Ovary (tissue), 9 donors: ENCODE data around the gene HSPA4L. TPM values are rescaled to one million over a fixed set of nuclear protein-coding genes. Genes with fewer than 3 reads are reported as not detected.

Experiments used
- DNase-seq, 5 donors: peaks; one replicate each; pipeline ENCODE4 v3.0.0-alpha.2; 2019 to 2020
- H3K27ac ChIP-seq, 2 donors: fragments of 200-600 bp; one replicate each; pipeline versions ENCODE4 v1.5.1 to v1.8.0; 2019 to 2022
- H3K27me3 ChIP-seq: fragments of 200-600 bp; one replicate; pipeline ENCODE4 v1.8.0; 2022
- H3K36me3 ChIP-seq: fragments of 200-600 bp; sonication (generic); one replicate; pipeline ENCODE4 v1.5.1; 2019
- H3K4me1 ChIP-seq: one replicate; pipeline ENCODE4 v1.8.1; 2013; ENCODE audit warnings: mild to moderate bottlenecking, moderate library complexity; ENCODE audit not compliant: insufficient read depth
- H3K4me3 ChIP-seq: fragments of 200-600 bp; sonication (generic); one replicate; pipeline ENCODE4 v1.5.1; 2017
- H3K9me3 ChIP-seq, 2 donors: fragments of 200-600 bp in 1 of 2; sonication (generic) in 1 of 2; one replicate each; pipeline versions ENCODE4 v1.5.1 to v1.8.1; 2013 to 2019; ENCODE audit warnings: mild to moderate bottlenecking in 1 of 2, moderate library complexity in 1 of 2
- CTCF ChIP-seq, 3 donors: fragments of 450-650 bp in 2 of 3; fragments of 200-600 bp in 1 of 3; IDR thresholded peaks; one replicate each; pipeline versions ENCODE4 v1.5.1 to v1.8.0; 2016 to 2022; ENCODE audit warnings: antibody characterized with exemption in 3 of 3, mild to moderate bottlenecking in 1 of 3
- EP300 ChIP-seq: sonication (generic); formaldehyde crosslinking; IDR thresholded peaks from one replicate; pipeline ENCODE4 v1.6.1; 2017; ENCODE audit warnings: antibody characterized with exemption
- POLR2A ChIP-seq: fragments of 450-650 bp; IDR thresholded peaks from one replicate; pipeline ENCODE4 v1.6.1; 2017; ENCODE audit warnings: antibody characterized with exemption, mild to moderate bottlenecking, moderate library complexity
- WGBS, 3 donors: extraction: QIAGEN DNeasy Blood & Tissue Kit in 1 of 3; methylation state at CpG; one replicate each; pipeline versions ENCODE4 v1.1.5 to v1.1.7; 2013 to 2017; 5-methylcytosine and 5-hydroxymethylcytosine counted together
- intact Hi-C, 4 donors: fragments of 100-400 bp; cut with DNase I; formaldehyde crosslinking; loops; one replicate each; pipeline versions ENCODE4 v1.11.0 to v1.15.1; 2022 to 2023
- polyA plus RNA-seq, 2 donors: library from polyadenylated mRNA; stranded (reverse); fragments of 200-250 nt in 1 of 2; fragments of 350-450 nt in 1 of 2; fragmentation: Illumina TruSeq in 1 of 2; extraction: RNeasy Lipid Tissue Mini Kit (QIAGEN cat#74804) in 1 of 2; gene quantifications; one replicate each; pipeline ENCODE4 v1.2.3, GENCODE V29; 2013 to 2014
- total RNA-seq, 7 donors: library from RNA; depleted of rRNA in 2 of 7; stranded (reverse); fragments of >200 nt in 2 of 7; fragmentation: NEBNext Ultra II Directional in 3 of 7; extraction: Animal tissue kit (Norgen Biotek cat#: 25700) in 3 of 7; gene quantifications; one replicate each; pipeline versions ENCODE4 v1.1.0 to v1.2.4, GENCODE V29; 2016 to 2023
- donor health status: DM: no; HTN: no; CAD: no; lungs with moderate emphysema.
- donor health status: DM: no; HTN: no; CAD: no.
- donor health status: Bipolar disorder and iron deficiency.
- donor health status: DM: yes; HTN: yes; CAD: no.
- donor health status: DM: no; HTN: no; CAD: no.
- donor health status: DM: yes; HTN: yes; CAD: no.

HSPA4L gene
- total and polyA plus RNA-seq, 9 donors: 0.63 to 12.6 (median 6.2) TPM

GRCh38 chr4:127880763-127881562 is 98.8 kb downstream of the HSPA4L start, which contains the start of gene PLK4:
TSS of gene PLK4 (plus strand) at chr4:127880893. CDS start at chr4:127881135, 242 bp downstream.
- no peaks in the 10 kb centered on the region for H3K9me3 ChIP-seq

DNA sequence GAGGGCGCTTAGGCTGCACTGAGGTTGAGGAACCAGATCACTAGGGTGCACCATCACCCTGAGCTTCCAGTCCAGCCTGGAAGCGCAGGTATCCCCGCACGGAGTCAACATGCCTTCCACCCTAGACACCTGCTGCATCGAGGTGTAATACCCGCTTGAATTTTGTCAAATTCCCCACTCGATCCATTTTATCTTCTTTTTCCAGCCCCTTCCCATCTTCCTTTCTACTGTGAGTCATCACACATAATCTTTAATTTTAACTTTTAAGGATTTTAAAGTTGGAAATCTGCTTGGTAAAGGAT is 99.4 kb downstream of the HSPA4L start:
- Histone ChIP-seq H3K4me3 (peak overlapping the region; percentile 60), H3K27ac (no peak overlapping the region), H3K27me3 (no peaks in the 10 kb centered on the region), H3K9me3 (no peaks in the 10 kb centered on the region), H3K36me3 (no peaks in the 10 kb centered on the region), H3K4me1 (peaks cover 3% of the 10 kb centered on the region)
- TF ChIP-seq EP300 (no peak), CTCF (IDR thresholded peaks at IDR 0.05) (no peak), POLR2A (no peak)
- DNase-seq: no peak
- WGBS, 3 donors: 1 to 2% (median 1%) methylated on average over 7 of the region's 7 CpGs
- intact Hi-C loops: loop anchor here in 1 of 4 donors (5.0 kb wide), 1 partner anchor 81 kb away; no protein-coding TSS in a partner anchor

More at GRCh38 chr4:127880763-127881562, 98.8 kb downstream of the HSPA4L start, which contains the start of gene PLK4:
- 0% methylated on average over 70 of the region's 70 CpGs for WGBS, 3 donors
- Histone ChIP-seq H3K27ac (peak within 1 kb of the TSS in 1 of 2 donors; percentile 65), H3K27me3 (no peaks in the 10 kb centered on the region), H3K4me3 (peak within 1 kb of the TSS; percentile 60), H3K36me3 (no peaks in the 10 kb centered on the region), H3K4me1 (peaks cover 3% of the 10 kb centered on the region)
- intact Hi-C loops: loop anchor here in 1 of 4 donors (5.0 kb wide), 1 partner anchor 81 kb away; no protein-coding TSS in a partner anchor
- TF ChIP-seq CTCF (IDR thresholded peaks at IDR 0.05) (no peak), EP300 (no peak), POLR2A (no peak)
- DNase-seq: peak; percentile 94 to 96 (median 95)

GRCh38 chr4:127888559-127888958 is 106.4 kb downstream of the HSPA4L start:
- Histone ChIP-seq H3K27ac (no peak overlapping the region), H3K4me1 (no peaks in the 10 kb centered on the region), H3K4me3 (no peak overlapping the region), H3K9me3 (no peaks in the 10 kb centered on the region), H3K27me3 (no peaks in the 10 kb centered on the region), H3K36me3 (no peaks in the 10 kb centered on the region)
- TF ChIP-seq CTCF (IDR thresholded peaks at IDR 0.05) (no peak), EP300 (no peak), POLR2A (no peak)
- DNase-seq: no peak
- intact Hi-C loops: no loop called here
- 70 to 87% (median 78%) methylated on average over 1 of the region's 1 CpG for WGBS, 3 donors

- 72 to 76% (median 75%) methylated on average over 3 of the region's 3 CpGs for WGBS, 3 donors
- no peaks in the 10 kb centered on the region for H3K4me1 ChIP-seq
- no peaks in the 10 kb centered on the region for H3K27me3 ChIP-seq
- H3K4me3 ChIP-seq: no peak overlapping the region
- no peaks in the 10 kb centered on the region for H3K9me3 ChIP-seq
- TF ChIP-seq POLR2A: no peak
- TF ChIP-seq CTCF (IDR thresholded peaks at IDR 0.05): no peak
- TF ChIP-seq EP300: no peak
- H3K27ac ChIP-seq: no peak overlapping the region
- intact Hi-C loops: no loop called here
- no peak for DNase-seq
- H3K36me3 ChIP-seq: no peaks in the 10 kb centered on the region
These were observed 107.8 kb downstream of the HSPA4L start for GRCh38 chr4:127889903-127890302.

Other genes starting within 250 kb of the HSPA4L start
- gene INTU, start 149.4 kb upstream of the HSPA4L start, total RNA-seq: 10 to 100 TPM in 6 of 7 donors, 1 to 10 TPM in 1; 8.8 to 23.2 (median 13.3) TPM
- 1 to 10 TPM; 5.5 to 9.1 TPM for gene INTU, start 149.4 kb upstream of the HSPA4L start, polyA plus RNA-seq
- gene SLC25A31, start 51.9 kb upstream of the HSPA4L start, total RNA-seq: not detected
- under 1 TPM in 1 of 2 donors, not detected in 1; 0.12 TPM for gene SLC25A31, start 51.9 kb upstream of the HSPA4L start, polyA plus RNA-seq
- gene PLK4, start 98.6 kb downstream of the HSPA4L start, total RNA-seq: 1 to 10 TPM in 5 of 7 donors, under 1 TPM in 2; 0.48 to 4.4 (median 1.7) TPM
- gene PLK4, start 98.6 kb downstream of the HSPA4L start, polyA plus RNA-seq: 1 to 10 TPM; 1.8 to 2.1 TPM
- 10 to 100 TPM; 18.1 to 29.7 (median 25.4) TPM for gene MFSD8, start 182.9 kb downstream of the HSPA4L start, total RNA-seq
- 10 to 100 TPM; 11.8 to 13.5 TPM for gene MFSD8, start 182.9 kb downstream of the HSPA4L start, polyA plus RNA-seq
- gene ABHD18, start 183.1 kb downstream of the HSPA4L start, total RNA-seq: 10 to 100 TPM in 3 of 7 donors, 1 to 10 TPM in 4; 6.3 to 11.3 (median 9.6) TPM
- 1 to 10 TPM; 3.5 to 7.4 TPM for gene ABHD18, start 183.1 kb downstream of the HSPA4L start, polyA plus RNA-seq